Retina (tissue), 1 donor: ENCODE data around the gene SSBP2.
A peak's percentile ranks its signal among the peaks of the same experiment; 100 is the strongest.

Experiments
- DNase-seq: peaks from one replicate; pipeline ENCODE4 v3.0.0-alpha.2; 2016

Gene SSBP2

DNA sequence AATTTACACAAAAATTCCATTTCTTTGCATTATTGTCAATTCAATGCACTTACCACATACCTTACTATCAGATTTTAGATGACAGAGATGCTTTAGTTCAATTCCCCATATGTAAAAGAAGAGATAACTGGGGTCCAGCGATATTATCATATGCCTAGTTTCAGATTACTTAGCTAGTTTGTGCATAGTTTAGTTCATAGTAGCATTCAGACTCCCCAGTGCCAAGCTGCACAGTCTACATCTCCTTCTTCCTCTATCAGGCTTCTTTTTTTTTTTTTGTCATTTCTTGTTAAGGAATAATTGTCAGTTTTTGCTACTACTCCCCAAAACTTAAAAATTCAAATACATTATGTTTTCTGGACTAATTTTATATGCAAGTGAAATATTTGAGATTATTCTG lies 175.0 kb downstream of the SSBP2 start:
- DNase-seq: no peak

DNA sequence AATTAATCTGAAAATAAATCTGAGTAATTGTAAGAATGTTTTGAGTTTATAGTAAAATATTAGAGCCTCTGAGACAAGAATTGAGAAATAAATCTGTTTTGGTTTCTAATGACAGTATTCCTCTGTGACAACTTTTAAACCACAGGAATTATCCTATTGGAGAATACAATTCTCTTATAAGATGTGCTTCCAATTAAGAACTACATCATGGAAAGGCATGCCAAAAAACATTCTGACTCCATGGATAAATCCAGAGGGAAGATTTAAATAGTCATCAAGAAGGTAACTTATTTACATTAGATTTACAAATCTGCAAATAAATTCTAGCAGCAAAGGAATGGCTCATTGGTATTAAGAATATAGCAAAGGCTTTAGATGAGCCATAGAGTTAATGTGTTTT lies 178.7 kb downstream of the SSBP2 start:
- no peak for DNase-seq

- DNase-seq: no peak
Observed at GRCh38 chr5:81558188-81558587, 192.7 kb downstream of the SSBP2 start.

DNA sequence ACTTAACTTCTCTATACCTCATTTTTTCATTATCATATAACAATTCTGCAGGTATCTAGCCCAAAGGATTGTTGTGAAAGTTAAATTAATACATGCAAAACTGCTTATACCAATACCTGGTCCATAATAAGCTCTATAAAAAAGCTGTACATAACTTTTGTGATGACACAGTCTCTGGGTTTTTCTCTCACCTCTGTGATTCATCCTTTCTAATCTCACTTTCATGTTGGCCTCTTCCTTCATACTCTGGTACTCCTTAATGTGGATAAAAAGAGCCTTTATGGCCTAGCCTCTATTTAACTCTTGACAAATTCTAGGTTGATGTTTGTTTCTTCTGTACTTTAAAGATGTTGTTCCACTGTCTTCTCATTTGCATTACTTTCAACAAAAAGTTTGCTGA lies 194.1 kb downstream of the SSBP2 start:
- DNase-seq: no peak

- no peak for DNase-seq
Observed at GRCh38 chr5:81555865-81556264, 195.0 kb downstream of the SSBP2 start.

- DNase-seq: no peak
Observed at GRCh38 chr5:81554647-81555046, 196.2 kb downstream of the SSBP2 start.

DNA sequence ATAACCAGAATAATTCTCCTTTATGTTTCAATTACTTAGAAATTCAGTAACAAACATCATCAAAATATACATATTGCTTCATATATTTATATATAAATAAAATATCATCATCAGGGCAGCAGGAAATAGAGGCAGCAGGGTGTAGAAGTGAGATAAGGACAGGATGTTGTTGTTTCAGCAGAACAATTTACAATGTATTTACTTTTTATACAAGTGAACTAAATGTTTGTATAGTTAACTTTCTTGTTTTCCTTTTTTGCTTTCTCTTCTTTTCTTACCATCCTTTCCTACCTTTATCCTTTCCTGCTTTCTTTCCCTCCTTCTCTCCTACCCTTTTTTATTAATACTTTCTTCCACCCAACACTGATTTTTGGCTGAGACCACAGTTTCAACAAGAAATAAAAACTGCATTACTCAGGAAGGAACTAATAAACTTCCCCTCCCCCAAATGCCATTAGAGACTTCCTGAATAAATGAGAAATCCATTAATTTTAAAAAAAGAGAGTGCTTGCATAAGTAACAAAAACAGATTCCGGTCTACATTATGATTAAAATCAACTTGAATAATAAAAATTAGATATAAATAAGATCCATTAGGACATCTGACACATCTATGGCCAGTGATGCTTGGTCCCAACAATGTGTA lies 197.2 kb downstream of the SSBP2 start:
- no peak for DNase-seq

- no peak for DNase-seq
Observed at GRCh38 chr5:81552852-81553566, 197.9 kb downstream of the SSBP2 start.

DNA sequence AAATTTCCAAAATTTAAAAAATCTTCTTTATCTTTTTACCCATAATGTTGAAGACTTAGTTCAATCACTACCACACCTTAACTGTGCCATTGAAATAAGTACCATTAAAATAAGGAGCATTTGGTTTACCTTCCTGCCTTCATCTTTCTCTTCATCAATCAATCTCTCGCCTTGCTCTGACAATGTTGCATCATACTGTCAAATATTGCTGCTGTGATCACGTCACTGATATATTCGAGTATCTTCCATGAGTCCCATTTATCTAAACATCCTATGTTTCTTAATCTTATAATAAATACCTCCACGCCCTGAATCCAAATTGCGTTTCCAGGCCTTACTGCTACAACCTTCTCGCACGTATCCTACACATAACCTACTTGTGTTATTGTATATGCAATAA lies 201.8 kb downstream of the SSBP2 start:
- DNase-seq: no peak

DNA sequence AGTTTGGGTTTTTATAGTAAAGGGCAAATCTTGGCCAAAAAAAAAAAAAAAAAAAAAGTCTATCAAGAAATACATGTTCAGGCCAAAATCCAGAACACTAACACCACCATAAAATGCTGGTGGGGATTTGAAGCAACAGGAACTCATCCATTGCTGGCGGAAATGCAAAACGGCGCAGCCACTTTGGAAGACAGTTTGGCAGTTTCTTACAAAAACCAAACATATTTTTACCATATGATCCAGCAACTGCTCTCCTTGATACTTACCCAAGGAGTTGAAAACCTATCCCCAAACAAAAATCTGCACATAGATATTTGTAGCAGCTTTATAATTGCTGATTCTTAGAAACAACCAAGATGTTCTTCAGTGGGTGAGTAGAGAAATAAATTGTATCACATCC lies 203.9 kb downstream of the SSBP2 start:
- DNase-seq: no peak

DNA sequence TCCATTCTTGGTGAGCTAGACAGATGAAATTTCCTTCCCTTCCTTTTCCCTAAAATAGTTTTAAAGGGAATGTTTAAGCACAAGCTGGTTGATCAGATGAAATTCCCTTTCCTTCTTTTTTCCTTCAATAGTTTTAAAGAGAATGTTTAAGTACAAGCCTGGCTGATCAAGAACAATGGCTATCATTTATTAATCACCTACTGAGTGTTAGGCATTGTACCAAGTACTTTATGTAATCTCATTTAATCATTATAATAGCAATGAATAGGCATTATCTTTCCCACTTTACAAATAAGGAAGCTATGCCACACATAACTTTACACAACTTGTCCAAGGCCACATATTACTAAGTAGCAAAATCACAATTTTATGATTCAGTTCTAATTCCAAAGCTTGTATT lies 205.0 kb downstream of the SSBP2 start:
- DNase-seq: no peak

DNA sequence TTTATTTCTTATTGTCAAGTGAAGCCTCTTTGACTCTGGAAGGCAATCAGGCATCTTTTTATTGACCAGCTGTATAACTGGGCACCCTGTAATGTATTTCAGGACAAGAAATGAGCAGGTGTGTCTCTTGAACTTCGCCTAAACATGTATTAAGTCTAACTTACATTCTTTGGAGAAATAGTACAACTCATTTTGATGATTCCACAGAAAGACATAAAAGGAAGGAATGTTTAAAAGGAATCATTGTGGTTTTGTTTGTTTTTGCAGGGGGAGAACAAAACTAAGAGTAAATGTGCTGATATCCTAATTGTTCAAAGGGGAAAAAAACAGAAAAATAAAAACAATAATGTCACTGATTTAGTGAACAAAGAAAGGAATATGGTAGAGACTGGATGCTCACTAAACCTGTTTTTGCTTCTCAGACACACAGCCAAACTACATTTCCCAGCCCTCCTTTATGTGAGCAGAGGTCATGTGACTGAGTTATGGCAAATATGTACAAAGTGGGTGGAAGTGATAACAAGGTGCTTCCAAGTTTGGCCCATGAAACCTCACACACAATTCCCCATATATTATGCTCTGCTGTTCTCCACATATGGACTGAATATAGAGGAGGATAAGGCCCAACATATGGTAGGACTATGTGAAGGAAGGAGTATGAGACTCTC lies 206.4 kb downstream of the SSBP2 start:
- DNase-seq: no peak

DNA sequence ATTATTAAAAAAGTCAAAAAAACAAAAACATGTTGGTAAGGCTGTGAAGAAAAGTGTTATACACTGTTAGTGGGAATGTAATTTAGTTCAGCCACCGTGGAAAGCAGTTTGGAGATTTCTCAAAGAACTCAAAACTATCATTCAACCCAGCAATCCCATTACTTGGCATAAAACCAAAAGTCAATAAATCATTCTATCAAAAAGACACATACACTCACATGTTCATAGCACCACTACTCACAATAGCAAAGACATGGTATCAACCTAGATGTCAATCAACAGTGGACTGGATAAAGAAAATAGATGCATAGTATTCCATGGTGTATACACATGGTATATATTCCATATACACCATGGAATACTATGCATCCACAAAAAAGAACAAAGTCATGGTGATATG lies 208.7 kb downstream of the SSBP2 start:
- no peak for DNase-seq

GRCh38 chr5:81537905-81538547 lies 212.9 kb downstream of the SSBP2 start:
- DNase-seq: no peak

- no peak for DNase-seq
Observed at GRCh38 chr5:81534441-81534840, 216.5 kb downstream of the SSBP2 start.

DNA sequence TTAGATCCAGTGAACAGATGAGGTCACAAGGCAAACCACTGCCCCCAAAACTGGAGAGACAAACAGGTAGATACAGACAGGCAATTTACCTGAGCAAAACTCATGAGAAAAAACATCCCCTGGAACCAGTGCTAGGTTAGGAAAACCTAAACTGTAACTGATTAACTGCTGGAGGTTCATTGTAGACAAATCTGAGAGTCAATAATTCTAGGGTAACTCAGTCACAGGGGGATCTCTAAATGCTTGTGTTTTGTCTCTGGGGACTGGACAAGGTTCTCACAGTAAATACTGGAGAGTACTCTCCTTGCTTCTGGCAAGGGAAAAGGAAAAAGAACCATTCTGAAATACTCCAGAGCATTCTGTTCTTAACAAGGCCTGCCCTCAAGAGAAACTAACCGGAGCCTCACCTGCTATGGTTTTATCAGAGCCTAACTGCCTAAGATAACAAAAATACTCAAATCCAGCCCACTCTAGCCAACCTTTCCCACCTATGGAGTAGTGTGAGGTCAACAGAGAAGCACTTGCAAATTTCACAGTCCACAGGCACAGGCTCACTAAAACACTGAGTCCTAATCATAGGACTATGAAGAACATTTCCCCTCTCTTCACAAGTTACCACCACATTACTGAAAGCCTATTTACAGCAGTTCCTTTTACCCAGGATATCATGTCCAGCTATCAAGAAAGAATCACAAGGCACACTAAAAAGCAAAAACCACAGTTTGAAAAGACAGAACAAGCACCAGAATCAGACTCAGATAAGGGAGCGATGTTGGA lies 217.1 kb downstream of the SSBP2 start:
- no peak for DNase-seq

DNA sequence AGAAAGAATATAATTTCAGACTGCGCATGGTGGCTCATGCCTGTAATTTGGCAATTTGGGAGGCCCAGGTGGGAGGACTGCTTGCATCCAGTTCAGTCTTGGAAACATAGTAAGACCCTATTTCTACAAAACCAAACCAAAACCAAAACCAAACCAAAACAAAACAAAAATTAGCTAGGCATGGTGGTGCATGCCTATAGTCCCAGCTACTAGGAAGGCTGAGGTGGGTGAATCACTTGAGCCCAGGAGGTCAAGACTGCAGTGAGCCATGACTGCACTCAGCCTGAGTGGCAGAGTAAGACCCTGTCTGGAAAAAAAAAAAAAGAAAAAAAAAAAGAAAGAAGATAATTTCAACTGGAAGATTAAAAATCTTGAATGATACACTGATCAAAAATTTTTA lies 220.0 kb downstream of the SSBP2 start:
- DNase-seq: no peak

DNA sequence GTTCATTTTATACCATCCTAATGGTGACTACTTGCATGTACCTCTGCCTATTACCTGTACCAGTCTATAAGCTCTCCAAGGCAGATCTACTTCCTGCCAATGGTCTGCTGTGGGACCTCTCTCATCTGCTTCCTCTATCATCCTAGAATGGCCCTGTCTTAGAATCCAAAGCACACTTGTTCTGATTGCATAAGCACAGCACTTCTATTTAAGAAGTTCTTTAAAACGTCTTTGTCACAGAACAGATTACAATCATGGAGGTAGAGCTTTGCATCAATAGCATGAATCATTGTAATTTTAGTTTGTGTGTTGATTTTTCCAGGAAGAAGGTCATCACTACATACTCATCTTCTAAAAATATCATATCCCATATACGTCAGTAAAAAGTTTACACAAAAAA lies 225.2 kb downstream of the SSBP2 start:
- DNase-seq: no peak

- DNase-seq: peak; percentile 8
Observed at GRCh38 chr5:81524015-81524414, 226.9 kb downstream of the SSBP2 start.

- DNase-seq: no peak
Observed at GRCh38 chr5:81522571-81522970, 228.3 kb downstream of the SSBP2 start.

GRCh38 chr5:81520769-81521168 lies 230.1 kb downstream of the SSBP2 start:
- no peak for DNase-seq

DNA sequence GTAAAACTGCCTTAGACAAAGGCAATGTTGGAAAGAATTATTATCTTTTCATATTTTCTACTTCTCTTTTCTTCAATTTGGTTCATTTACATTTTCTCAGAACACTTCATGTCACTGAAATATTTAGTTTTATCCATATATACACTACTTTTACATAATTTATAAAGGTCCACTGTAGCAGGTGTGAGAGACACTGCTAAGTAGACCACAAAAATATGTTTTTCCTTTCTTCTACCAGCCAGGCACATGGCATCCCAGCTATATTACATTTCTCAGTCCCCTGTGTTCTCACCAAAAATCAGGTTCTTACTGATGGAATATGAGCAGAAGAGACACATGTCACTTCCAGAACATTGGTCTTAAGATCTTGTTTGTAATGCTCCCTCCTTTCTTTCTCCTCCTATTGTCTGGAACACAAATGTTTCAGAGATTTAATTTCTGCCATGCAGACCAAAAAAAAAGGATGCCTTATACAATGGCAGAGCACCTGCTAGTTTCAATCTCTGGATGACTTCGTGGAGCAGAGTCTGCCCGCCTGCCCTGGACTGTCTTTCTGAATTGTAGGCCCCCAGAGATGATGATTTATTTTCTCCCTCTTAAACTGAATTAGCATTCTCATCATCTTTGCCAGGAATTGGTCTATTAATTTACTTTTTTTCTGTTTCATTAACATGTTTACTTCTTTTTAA lies 231.5 kb downstream of the SSBP2 start:
- no peak for DNase-seq
